Colon (tissue), 2 donors: ENCODE results near the gene DYRK2.
"Not testable (repeated sequence)": the region's sequence is repeated elsewhere in the genome, so short reads cannot be mapped to it uniquely, and the experiment has no call there.

Experiments
- FAIRE-seq: peaks from 2 replicates; lab custom pipeline; 2012; peaks lifted over from hg19 to GRCh38; lab: Jason Lieb, UNC
- donor health status: control.
- donor health status: control.

Gene DYRK2

DNA sequence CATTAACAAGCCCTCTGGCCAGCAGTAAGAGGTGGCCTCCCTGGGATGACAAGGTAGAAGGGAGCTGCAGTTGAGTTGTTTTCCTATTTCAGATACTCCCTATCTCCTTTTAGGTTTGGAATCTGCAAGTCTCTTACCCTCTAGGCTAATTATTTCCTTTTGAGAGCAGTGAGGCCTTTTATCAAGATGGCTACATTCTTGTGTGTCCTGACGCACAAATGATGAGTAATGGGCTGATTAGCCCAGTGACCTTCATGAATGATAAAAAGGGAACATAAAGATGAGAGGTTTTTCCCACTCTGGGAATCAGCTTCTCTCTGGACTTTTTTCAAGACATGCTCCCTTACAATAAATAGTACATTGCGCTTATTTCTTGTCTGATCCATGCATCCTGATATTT is 22.9 kb downstream of the DYRK2 start:
- no peak for FAIRE-seq

- no peak for FAIRE-seq
These were observed 23.3 kb downstream of the DYRK2 start for GRCh38 chr12:67671892-67672291.

- FAIRE-seq, result not testable (repeated sequence)
These were observed 24.0 kb downstream of the DYRK2 start for GRCh38 chr12:67672507-67672906.

DNA sequence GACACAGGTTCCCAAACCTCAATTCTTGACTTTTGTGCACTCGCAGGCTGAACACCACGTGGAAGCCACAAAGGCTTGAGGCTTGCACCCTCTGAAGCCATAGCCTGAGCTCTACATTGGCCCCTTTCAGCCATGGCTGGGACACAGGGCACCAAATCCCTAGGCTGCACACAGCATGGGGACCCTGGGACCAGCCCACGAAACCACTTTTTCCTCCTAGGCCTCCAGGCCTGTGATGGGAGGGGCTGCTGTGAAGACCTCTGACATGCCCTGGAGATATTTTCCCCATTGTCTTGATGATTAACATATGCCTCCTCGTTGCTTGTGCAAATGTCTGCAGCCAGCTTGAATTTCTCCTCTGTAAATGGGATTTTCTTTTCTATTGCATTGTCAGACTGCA is 25.0 kb downstream of the DYRK2 start:
- FAIRE-seq, result not testable (repeated sequence)

- no peak for FAIRE-seq
These were observed 25.9 kb downstream of the DYRK2 start for GRCh38 chr12:67674417-67674816.

GRCh38 chr12:67676624-67677023 is 28.1 kb downstream of the DYRK2 start:
- FAIRE-seq, result no peak

DNA sequence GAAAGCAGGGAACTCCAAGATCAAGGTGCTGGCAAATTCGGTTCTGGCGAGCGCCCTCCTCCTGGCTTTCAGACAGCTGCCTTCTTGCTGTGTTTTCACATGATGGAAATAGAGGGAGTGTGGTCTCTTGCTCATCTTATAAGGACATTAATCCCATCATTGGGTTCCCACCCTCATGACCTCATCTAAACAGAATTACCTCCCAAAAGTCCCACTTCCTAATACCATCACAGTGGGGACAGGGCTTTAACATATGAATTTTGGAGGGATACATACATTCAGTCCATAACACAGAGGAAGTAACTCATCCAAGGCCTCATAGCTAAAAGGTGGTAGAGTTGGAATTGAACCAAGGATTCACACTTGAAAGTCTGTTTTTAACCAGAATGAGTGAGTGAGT is 28.6 kb downstream of the DYRK2 start:
- no peak for FAIRE-seq

DNA sequence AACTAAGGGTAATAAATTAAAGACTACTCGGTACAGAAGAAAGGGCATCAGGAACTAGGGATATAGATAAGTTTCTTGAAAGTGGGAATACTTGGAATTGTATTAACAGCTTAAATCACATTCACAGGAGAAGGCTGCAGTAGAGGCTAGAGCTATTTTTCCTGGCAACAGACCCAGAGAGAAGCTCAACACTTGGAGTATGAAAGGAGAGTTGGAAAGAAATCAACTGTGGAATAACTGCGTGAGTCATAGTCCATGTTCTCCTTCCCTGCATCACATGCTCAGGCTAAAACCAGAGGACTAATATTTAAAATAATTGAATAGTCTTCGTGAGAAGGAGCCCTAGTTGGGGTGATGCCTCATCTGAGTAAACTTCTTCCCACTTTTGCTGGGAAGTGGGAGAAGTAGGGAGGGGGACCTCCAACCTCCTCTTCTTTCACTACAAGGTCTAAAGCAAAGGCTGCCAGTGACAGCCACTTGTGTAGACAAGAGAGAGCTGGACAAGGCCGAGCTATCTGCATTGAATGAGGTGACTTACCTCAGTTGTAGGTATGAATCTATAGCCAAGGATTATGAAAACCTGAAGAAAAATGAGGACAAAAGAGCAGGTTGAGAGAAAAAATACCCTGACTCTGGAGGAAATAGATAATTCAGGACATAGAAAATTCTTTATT is 32.7 kb downstream of the DYRK2 start:
- FAIRE-seq, result no peak

GRCh38 chr12:67681941-67682620 is 33.5 kb downstream of the DYRK2 start:
- FAIRE-seq, result no peak

- FAIRE-seq, result no peak
These were observed 40.8 kb downstream of the DYRK2 start for GRCh38 chr12:67689385-67689784.

DNA sequence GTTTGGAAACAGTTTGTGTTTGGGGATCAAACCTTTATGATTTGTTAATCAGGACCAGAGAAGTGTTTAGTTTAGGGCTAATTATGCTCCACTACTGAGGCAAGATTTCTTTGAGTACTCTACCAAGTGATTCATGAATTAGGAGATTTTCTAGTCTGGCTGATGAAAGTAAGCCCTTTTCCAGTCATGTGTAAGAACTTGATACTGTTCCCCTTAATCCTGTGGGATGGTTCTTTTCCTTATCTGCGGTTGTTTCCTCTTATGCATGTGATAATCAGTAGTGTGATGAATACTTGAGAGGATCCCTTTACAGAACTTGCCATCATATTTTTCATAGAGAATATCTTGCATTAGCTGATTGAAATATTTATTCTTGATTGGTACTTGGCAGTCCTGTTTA is 42.1 kb downstream of the DYRK2 start:
- FAIRE-seq, result no peak

DNA sequence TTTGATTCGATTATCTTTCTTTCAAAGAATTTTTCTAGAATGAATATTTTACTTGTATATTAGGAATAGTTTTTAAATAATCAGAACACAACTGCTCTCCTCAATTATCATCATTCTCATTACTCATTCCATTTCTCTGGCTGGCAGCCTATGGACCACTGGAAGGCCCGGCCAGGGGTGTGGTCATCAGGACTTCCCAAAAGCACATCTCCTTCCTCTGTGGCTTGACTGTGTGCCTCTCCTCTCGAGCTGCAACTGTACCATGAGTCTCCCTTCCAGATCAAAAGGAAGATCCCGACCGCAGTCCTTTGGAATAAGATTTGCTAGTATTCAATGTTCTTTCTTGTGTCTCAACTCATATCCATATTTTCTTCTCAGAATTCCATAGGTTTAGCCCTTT is 42.7 kb downstream of the DYRK2 start:
- FAIRE-seq, result no peak

- FAIRE-seq, result no peak
These were observed 43.6 kb downstream of the DYRK2 start for GRCh38 chr12:67692135-67692534.

DNA sequence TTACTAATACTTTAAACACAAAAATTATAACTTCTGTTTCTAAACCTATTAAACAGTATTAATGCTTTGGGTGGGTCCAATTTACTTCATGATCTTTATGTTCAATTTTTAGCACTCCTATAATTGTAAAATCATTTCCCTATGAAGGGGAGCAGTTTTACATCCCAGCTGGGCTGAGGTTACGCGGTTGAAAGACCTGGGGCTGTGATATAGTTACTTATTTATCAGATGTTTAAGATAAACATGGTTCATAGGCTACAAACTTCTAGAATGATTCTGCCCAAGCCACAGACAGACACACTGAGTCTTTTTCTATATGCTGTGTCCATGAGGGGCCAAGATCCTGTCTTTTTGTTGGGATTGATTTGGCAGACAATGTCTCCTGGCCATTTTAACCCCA is 44.4 kb downstream of the DYRK2 start:
- FAIRE-seq, result no peak

DNA sequence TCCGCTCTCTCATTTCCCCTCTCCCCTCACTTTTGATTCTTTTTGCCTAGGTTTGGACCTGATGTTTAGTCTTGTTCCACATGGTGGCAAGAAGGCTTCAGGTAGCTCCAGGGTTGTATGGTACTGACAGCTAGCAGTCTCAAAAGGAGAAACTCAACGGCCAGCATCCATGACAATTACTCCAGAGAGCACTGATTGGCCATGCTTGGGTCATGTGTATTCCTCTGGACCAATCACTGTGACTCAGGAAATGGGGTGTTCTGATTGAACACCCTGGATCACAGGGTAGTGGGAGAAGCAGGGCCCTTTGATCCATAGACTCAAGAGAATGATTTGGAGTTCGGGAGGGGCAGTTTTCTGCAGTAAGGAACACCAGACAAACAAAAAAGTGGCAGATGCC is 45.3 kb downstream of the DYRK2 start:
- no peak for FAIRE-seq

GRCh38 chr12:67694306-67694900 is 45.9 kb downstream of the DYRK2 start:
- no peak for FAIRE-seq

DNA sequence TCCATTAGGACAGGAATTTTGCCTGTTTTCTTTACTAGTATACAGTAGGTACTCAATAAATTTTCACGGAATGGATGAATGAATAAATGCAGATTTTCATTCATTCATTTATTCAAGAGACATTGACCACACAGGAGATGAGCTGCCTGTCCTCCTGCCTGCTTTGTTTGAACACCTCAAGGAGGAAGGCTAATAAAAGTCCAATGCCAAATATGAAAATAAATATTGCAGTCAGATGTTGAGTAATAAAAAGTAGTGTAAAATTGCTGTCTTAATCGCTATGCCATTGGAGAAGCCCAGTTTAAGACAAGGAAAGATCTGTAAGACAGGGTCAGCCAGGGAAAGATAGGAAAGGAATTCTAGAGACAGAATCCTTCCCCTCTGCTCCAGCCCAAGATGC is 47.4 kb downstream of the DYRK2 start:
- FAIRE-seq, result no peak

GRCh38 chr12:67697443-67697842 is 48.9 kb downstream of the DYRK2 start:
- no peak for FAIRE-seq

DNA sequence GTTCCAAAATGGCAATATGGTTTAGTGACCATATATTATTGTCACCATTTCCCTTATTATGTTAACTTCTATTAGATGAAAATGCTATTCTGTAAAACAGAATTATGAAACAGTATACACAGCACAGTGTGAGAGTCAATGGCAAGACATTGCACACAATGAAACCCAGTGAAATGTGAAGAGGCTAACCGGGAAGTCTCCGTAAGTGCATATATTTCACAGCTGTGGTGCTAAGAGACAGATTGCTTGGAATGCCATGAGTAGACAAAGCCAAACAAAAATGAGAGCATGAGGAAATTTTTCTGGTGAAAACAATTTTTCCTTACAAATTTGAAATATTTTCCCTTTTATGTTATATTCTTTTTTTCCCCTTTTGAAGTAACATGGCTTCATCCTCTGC is 49.4 kb downstream of the DYRK2 start:
- FAIRE-seq, result no peak

DNA sequence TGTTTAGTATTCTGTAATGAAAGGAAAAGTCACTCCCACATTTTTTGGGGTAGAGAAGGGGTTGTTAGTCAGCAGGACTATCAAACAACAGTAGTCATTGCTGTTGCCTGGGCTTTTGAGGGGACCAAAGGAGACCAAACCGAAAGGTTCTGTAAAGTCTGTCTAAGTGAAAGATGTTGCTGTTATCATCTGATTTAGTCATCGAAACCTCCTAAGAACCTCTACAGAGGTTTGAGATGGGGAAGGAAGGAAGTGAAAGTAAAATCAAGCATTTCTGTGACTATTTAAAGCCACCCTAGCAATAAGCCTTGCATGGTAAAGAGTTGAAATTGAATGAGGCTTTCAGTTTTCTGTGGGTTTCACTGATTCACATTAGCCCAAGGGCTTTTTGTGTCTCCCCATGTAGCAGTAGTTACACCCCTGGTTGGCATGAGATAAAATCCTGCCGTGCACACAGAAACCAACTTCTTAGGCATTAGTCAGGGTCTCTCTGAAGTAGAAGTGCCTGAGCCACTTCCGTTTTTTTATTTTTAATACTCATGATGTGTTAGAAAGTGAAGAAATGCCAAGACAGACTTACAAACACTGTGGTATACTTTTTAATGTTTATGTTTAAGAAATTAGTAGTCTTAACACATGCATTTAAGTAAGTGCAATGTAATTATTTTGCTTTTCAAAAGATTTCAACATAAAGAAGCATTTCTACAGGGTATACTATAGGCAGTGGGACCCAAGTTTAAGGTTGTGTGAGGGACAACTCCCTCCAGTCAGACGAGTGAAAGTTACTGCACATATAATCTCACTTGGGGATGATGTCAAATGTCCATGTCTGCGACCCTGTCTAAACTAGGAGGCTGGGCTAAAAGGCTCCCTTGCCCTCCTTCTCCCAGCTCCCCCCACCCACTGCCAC is 50.4 kb downstream of the DYRK2 start:
- FAIRE-seq, result no peak

- FAIRE-seq, result no peak
These were observed 52.6 kb downstream of the DYRK2 start for GRCh38 chr12:67701121-67701520.

GRCh38 chr12:67702136-67702535 is 53.6 kb downstream of the DYRK2 start:
- no peak for FAIRE-seq

DNA sequence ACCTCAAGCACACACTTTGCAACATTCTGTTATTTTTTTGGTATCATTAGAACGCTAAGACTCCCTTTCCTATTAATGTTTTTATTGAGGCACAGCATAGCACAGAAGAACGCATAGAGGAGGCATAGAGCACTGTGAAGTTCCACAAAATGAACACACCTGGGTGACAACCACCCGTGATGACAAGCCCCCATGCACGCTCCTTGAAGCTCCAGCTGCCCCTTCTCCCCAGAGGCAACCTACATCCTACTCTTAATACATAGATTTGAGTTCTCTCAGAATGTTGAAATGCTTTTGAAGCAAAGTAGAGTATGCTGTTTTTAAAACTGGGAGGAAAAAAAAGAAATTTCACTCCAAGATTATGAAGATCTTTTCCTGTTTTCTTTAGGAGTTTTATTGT is 55.5 kb downstream of the DYRK2 start:
- FAIRE-seq, result no peak
